GM18868 (cell line): Measurements from ENCODE around the gene FILIP1L.
A peak's percentile ranks its signal among the peaks of the same experiment; 100 is the strongest.

Experiments used
- ATAC-seq: cut with Tn5 transposase; IDR thresholded peaks from one replicate; pipeline ENCODE4 v1.9.1; 2021; ENCODE audit warnings: mild to moderate bottlenecking, moderate library complexity; ENCODE audit not compliant: unreplicated experiment

The FILIP1L gene

DNA sequence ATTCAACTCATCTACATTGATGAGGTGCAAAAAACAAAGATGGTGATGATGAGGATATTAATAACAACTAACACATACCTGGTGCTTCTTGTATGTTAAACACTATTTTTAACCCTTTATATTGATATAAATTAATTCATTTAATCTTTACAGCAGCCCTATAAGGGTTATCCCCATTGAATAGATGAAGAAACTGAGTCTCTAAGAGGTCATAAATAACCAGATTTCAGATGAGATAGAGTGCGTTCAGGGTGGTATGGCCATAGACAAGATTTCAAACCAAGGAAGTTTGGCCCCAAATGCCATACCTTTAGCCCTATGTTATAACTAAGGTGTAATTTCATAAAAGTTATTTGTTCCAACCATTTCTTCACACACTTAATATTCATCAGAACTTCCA lies 214.1 kb downstream of the FILIP1L start:
- ATAC-seq, result no peak

DNA sequence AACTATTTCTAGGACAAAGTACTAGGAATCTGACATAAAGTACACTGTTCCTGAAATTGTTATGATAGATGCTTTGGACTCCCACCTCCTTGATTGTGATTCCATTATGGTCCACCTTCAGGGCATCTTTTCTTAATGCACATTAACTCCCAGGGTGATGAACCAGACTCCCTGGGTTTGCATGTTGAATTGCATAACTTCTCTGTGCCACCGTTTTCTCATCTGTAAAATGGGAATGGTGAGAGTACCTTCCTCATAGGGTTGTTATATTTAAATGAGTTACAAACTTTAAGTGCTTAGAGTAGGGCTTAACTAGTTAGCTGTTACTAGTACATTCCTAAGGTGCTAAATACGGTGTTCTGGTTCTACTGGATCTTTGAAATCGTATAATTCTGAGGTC lies 214.7 kb downstream of the FILIP1L start:
- ATAC-seq, result no peak

DNA sequence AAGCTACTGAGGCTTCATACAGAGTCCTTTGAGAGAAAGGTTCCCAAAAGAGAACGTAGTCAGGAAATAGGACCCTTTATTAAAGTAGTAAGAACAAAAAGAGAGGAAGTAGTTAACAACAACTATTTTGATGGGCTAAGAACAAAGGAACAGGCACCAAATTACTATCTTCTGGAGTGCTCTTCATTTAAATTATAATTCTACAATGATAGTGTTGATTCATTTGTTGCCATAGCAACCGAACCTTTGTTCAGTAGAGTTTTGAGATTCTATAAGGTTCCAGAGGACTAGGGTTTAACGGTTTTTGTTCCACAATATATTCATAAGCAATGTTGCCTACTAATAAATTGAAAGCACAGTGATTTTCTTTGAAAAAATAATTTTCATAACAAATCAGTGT lies 217.8 kb downstream of the FILIP1L start:
- ATAC-seq, result no peak

- ATAC-seq, result no peak
Observed at GRCh38 chr3:99895703-99896441, 218.4 kb downstream of the FILIP1L start.

DNA sequence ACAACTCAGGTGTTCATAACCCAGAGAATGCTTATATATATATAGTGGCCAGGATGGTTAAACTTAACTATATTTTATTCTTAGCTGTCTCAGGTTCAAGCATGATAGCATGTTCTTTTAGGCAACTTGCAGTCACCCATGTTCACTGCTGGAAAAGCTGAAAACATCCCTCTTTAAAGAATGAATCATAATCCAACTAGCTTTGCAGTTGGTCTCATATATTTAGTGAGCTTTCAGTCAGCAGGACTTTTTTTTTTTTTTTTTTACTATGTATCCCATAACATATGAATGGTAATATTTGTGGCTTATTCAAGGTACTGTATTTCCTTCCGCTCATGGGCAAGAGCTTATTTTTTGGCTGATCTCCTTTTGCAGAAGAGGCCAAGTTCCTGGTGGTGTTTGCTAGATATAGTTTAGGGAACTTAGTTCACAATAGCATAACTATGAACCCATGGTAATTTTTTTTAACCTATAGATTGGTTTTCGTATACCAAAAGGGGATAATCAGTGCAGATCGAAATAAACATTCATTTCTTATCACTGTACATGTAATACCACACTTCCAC lies 219.1 kb downstream of the FILIP1L start:
- ATAC-seq, result no peak

GRCh38 chr3:99892332-99892731 lies 222.0 kb downstream of the FILIP1L start:
- ATAC-seq, result no peak

DNA sequence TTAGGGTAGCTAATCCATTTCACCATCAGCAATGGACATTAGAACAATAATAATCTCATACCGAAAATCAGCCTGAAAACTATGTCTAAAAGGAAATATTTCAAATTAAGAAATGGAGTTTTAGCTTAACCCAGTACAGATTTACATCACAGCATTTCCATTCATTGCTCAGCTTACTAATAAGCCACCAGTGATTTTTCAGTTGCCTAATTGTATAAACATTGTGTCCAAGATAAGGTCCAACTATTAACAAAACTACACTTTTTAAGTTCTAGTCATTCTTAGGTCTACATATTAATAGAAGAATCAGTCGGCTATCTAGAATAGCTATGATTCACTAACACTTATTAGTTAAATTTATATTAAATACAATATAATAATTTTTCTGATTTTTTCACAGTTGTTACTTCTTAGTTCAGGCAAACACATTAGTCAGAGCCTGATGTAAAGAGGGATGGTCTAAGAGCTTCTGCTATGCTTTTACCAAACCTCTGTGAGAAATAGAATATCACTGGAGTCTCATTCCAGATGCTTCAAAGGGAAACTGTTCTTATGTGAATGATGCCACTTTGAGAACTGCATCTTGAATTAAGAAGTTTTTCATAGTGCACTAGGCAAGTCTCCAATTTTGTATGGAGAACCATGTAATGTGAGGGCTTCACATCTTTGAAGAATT lies 222.6 kb downstream of the FILIP1L start:
- ATAC-seq, result no peak

GRCh38 chr3:99885851-99886250 lies 228.4 kb downstream of the FILIP1L start:
- ATAC-seq, result no peak

- no peak for ATAC-seq
Observed at GRCh38 chr3:99885085-99885484, 229.2 kb downstream of the FILIP1L start.

DNA sequence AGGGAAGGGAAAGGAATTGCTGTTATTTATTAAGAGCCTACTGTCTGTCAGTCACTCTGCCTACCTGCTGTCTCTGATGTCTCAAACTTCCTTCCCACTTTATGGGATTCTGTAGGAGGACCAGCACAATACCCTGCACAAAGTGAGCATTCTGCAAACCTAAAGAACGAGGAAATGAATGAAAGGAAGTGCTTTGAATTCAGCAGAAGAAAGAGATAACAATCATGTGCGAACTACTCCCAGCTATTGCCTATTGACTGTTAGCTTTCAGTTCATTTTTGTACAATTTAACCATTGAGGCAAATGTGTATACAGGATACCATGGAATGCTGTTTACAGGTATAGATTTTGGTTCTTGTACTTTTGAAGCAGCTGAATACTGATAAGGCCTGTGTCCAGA lies 229.8 kb downstream of the FILIP1L start:
- ATAC-seq, result no peak

- no peak for ATAC-seq
Observed at GRCh38 chr3:99883693-99884092, 230.6 kb downstream of the FILIP1L start.

DNA sequence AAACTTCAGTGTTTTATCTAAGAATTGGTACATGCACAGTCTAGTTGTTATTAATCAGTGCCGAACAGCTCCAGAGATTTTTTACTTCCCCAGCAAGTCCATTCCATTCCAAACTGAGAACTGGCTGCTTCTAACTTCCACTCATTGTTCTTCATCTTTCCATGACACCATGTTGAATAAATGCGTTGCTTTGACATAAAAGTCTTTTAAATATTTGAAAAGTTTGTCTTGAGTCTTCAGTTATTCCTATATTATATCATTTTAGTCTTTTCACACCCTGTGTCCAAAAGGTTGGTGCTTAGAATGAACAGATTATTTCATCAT lies 231.2 kb downstream of the FILIP1L start:
- ATAC-seq, result no peak

DNA sequence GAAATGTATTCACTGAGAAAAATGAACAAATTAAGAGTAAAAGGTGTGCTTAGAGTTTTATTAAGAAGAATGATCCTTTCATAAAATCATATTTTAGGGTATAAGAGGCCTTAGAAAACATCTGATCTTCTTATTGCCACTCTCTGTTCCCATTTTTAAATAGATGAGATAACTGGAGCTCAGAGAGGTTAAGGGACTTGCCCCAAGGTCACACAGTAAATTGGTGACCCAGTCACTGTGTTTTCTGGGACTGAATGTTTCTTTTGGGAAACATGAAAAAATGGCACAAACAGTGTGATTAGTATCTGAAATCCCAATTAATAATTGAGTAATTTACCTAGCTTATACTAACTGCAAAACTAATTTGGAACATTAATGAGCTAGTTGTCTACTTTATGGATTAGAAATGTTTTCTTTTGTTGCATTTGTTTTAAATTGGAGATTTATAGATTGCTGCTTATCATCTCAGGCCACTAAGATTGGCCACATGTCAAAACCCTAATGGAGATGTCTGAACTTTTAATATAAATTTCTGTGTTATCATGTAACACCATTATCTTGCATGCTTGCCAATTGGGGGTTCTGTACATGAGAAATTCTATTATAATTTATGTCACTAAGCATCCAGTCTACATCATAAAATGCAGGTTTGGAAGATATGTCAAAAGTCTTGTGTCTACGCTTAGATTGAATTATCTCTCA lies 231.7 kb downstream of the FILIP1L start:
- ATAC-seq, result no peak

- ATAC-seq, result no peak
Observed at GRCh38 chr3:99881121-99881524, 233.2 kb downstream of the FILIP1L start.

GRCh38 chr3:99879275-99879674 lies 235.0 kb downstream of the FILIP1L start:
- no peak for ATAC-seq

GRCh38 chr3:99878005-99878404 lies 236.3 kb downstream of the FILIP1L start:
- ATAC-seq, result peak; percentile 56

DNA sequence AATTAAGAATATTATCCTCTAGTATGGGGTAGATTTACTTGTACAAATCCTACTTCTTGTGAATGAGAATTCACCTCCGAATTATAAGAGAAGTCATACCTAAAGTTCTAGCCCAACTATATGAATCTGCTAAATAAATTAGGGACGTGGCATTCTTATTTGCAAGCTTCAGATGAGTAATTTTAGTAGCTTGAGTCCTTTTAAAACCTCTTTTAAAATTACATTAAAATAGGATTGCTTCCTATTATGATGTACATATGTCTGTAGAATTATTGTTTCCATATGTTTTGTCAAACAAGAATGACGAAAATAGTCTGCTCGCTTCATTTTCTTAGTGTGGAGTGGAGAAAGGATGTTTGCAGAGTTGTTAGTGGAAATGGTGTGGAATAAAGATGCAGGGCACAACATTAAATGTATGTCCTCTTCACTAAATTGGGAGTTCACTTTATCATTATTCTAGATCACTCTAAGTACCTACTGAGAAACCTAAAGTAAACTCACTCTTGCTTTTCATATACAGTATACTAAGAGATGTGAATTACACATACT lies 237.2 kb downstream of the FILIP1L start:
- ATAC-seq, result no peak

DNA sequence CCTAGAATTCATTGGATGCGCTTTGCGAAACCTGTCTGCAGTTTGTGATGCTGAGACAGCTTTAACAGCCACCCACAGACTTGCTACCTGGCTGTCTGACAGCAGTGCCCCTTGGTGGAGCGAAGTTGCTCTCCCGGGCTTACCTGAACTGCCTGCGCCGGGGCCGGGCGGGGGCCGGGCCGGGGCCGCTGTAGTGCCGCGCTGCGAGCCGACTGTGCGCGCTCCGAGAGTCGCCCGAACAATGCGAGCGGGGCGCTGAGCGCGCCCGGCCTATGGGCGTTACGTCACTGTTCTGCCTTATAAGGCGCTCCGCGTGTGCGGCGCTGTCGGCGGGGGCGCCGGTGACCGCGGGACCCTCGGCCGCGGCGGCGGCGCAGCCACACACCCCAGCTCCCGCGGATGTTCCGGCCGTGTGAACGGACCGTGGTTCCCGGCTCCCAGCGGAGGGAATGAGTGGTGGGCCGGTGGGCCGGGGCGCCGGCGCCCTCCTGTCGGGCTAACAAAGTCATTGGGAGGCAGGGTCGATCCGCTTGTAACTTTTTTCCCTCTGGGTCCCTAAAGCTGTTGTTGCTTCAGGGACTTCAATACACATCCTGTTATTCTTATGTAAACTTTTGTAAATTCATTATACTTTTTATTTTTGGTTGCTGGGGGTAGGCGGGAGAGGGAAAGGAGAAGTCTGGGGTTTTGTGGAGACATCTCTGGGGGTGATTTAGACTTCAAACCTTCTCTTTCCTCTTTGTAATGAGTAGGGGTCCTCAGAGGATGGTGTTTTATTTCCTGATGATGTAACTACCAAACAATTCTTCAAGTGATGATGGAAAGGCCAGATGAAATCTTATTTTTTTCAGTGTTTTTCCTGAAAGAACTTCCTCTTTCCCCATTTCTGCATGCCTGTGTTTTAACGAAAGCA lies 238.1 kb downstream of the FILIP1L start:
- peak; percentile 81 for ATAC-seq

DNA sequence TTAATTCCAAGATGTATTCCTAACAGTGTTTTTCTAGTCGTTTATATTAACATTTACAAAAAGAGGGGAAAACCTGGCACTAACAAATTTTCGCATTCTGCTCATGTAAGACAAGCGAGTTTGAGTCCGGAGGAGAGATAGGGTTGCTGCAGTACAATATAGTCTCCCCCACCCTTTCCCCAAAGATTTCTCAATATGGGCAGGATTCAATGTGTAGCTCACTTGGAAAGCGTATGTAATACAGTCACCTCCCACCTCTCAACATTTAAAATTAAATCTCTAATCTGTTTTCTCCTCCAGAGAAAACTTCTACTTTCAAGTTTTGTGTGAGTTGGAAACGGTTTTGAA lies 238.7 kb downstream of the FILIP1L start:
- no peak for ATAC-seq

DNA sequence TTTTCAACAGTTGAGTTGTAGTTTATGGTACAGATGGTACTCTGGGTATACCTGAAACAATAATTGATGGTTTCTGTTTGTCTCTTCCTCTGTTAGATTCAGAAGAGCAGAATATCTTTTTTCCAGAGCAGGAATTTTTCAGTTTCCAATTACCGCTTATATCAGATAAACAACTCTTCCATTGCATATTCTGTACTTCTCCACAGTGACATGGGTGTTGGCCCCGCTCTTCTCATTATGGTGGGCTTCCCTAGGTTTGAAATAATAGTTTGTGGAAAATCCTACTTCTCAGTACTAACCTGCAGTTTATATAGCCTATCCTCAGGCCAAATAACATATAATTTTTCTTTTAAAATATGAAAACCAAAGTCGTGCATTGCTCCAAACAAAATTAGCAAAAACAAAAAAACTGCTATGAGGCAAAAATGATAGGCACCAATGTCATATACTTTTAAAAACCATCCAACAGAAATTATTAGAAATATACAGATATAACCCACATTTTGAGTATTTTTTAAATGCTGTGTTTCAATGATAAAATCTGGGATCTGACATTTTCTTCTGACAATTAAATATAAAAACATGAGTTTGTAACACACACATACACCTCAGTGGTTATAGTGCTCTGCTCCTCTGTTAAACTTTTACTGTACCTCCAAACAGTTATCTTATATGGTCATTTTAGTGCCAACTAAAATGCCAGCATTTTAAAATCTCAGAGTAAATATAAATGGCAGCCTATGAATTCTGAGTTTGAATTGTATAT lies 239.9 kb downstream of the FILIP1L start:
- no peak for ATAC-seq
